ENCODE measurements around the gene SEZ6L. TPM values are rescaled to one million over a fixed set of nuclear protein-coding genes. Genes with fewer than 3 reads are reported as not detected.

SEZ6L gene
- polyA plus RNA-seq, 1 donor (not counting 4 experiments of a cell fraction or from before 2014, with no cell fraction given) = not detected

GRCh38 chr22:26161746-26162145, 7.5 kb upstream of the SEZ6L start:
- TF ChIP-seq EZH2 (IDR thresholded peaks at IDR 0.05; ENCODE audit: low read length) (no peak), CTCF (optimal IDR thresholded peaks at IDR 0.05 in 1 of 3, IDR thresholded peaks at IDR 0.05 in 1 of 3, conservative IDR thresholded peaks at IDR 0.05 in 1 of 3; ENCODE audit: extremely low read depth in 1 of 3, insufficient read depth in 2 of 3, low read length in 3 of 3) (no peak)
- Histone ChIP-seq H3K4me3 (ENCODE audit: control insufficient read depth in 2 of 3, extremely low read depth in 1 of 3, insufficient read depth in 2 of 3, low read depth in 1 of 3, low read length in 3 of 3) (no peak overlapping the region), H3K27me3 (ENCODE audit: control insufficient read depth, extremely low read depth, insufficient read depth, low read length) (no peaks in the 10 kb centered on the region), H3K9ac (ENCODE audit: control insufficient read depth, extremely low read depth, insufficient read depth, low read length) (no peak overlapping the region), H3K27ac (ENCODE audit: control insufficient read depth, insufficient read depth, low read length) (no peak overlapping the region), H3K4me2 (ENCODE audit: control insufficient read depth, extremely low read depth, insufficient read depth, low read depth, low read length) (no peak overlapping the region), H3K9me3 (ENCODE audit: control insufficient read depth, low read depth, low read length) (no peaks in the 10 kb centered on the region), H2AFZ (ENCODE audit: control insufficient read depth, low read length) (no peak overlapping the region), H3K36me3 (ENCODE audit: control insufficient read depth in 2 of 2, extremely low read depth in 1 of 2, insufficient read depth in 2 of 2, low read length in 2 of 2) (no peaks in the 10 kb centered on the region), H3K9me1 (ENCODE audit: control insufficient read depth, extremely low read depth, insufficient read depth, low read length) (no peaks in the 10 kb centered on the region), H3K4me1 (ENCODE audit: control insufficient read depth, extremely low read depth, insufficient read depth, low read length) (no peaks in the 10 kb centered on the region), H4K20me1 (ENCODE audit: control insufficient read depth, extremely low read depth, insufficient read depth, low read length) (no peaks in the 10 kb centered on the region), H3K79me2 (ENCODE audit: control insufficient read depth, insufficient read depth, low read length) (no peaks in the 10 kb centered on the region)
- DNase-seq (ENCODE audit: low read depth, low spot score) = no peak
- dilution Hi-C loops (cut with MboI; ENCODE audit: extremely low pct_ligation_motif_present, low sequenced_read_pairs) = no loop called here
- no peak for FAIRE-seq

- H2AFZ ChIP-seq (ENCODE audit: control insufficient read depth, low read length) = no peak overlapping the region
- H3K9ac ChIP-seq (ENCODE audit: control insufficient read depth, extremely low read depth, insufficient read depth, low read length) = no peak overlapping the region
- peaks cover 2% of the 10 kb centered on the region for H3K27me3 ChIP-seq (ENCODE audit: control insufficient read depth, extremely low read depth, insufficient read depth, low read length)
- no peaks in the 10 kb centered on the region for H3K9me1 ChIP-seq (ENCODE audit: control insufficient read depth, extremely low read depth, insufficient read depth, low read length)
- no peak overlapping the region for H3K4me2 ChIP-seq (ENCODE audit: control insufficient read depth, extremely low read depth, insufficient read depth, low read depth, low read length)
- no peaks in the 10 kb centered on the region for H3K79me2 ChIP-seq (ENCODE audit: control insufficient read depth, insufficient read depth, low read length)
- no peak overlapping the region for H3K4me3 ChIP-seq (ENCODE audit: control insufficient read depth in 2 of 3, extremely low read depth in 1 of 3, insufficient read depth in 2 of 3, low read depth in 1 of 3, low read length in 3 of 3)
- dilution Hi-C loops (cut with MboI; ENCODE audit: extremely low pct_ligation_motif_present, low sequenced_read_pairs) = no loop called here
- TF ChIP-seq EZH2 (IDR thresholded peaks at IDR 0.05; ENCODE audit: low read length) = no peak
- TF ChIP-seq CTCF (optimal IDR thresholded peaks at IDR 0.05 in 1 of 3, IDR thresholded peaks at IDR 0.05 in 1 of 3, conservative IDR thresholded peaks at IDR 0.05 in 1 of 3; ENCODE audit: extremely low read depth in 1 of 3, insufficient read depth in 2 of 3, low read length in 3 of 3) = no peak
- FAIRE-seq (no peak), DNase-seq (ENCODE audit: low read depth, low spot score) (no peak)
- no peaks in the 10 kb centered on the region for H3K4me1 ChIP-seq (ENCODE audit: control insufficient read depth, extremely low read depth, insufficient read depth, low read length)
- no peak overlapping the region for H3K27ac ChIP-seq (ENCODE audit: control insufficient read depth, insufficient read depth, low read length)
- H3K36me3 ChIP-seq (ENCODE audit: control insufficient read depth in 2 of 2, extremely low read depth in 1 of 2, insufficient read depth in 2 of 2, low read length in 2 of 2) = no peaks in the 10 kb centered on the region
- H3K9me3 ChIP-seq (ENCODE audit: control insufficient read depth, low read depth, low read length) = no peaks in the 10 kb centered on the region
- no peaks in the 10 kb centered on the region for H4K20me1 ChIP-seq (ENCODE audit: control insufficient read depth, extremely low read depth, insufficient read depth, low read length)
Measured at GRCh38 chr22:26162926-26163325, 6.3 kb upstream of the SEZ6L start.
